ENCODE measurements around the gene NEIL1. TPM values are rescaled to one million over a fixed set of nuclear protein-coding genes. Genes with fewer than 3 reads are reported as not detected.
"Not testable (repeated sequence)": the region's sequence is repeated elsewhere in the genome, so short reads cannot be mapped to it uniquely, and the experiment has no call there.

Gene NEIL1
- total RNA-seq, 1 experiment from 2014 or later, result 9.5 TPM

DNA sequence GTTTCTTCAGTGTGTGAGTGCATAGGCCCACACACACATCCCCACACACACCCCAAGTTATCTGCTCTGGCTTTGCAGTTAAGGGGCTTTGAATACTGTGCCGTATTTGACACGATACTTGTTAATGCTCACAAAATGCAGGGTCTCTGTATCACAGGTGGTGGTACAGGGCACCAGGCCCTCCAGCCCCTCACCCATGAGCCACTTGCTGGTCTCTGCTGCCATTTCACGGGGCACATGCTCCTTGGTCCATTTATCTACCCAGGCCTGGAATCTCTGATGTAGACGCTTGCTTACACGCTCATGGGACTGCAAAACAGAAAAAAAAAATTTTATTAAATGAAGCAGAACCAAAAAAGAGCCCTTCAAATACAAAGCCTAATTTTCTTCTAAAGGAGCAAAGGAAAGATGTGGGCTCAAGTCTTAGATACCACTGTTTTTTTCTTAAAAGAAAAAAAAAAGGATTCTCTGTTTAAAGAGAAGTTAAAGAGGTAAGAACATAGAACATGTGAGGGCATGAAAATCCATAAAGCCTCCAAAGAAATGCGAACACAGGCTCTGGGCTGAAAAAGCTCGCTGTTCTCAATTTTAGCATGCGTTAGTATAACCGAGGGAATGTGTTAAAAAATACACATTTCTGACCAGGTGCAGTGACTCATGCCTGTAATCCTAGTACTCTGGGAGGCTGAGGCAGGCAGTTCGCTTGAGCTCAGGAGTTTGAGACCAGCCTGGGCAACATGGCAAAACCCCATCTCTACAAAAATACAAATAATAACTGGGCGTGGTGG is 25.3 kb downstream of the NEIL1 start:
- peaks cover 8% of the 10 kb centered on the region for H3K4me1 Mint-ChIP-seq (ENCODE audit: insufficient read depth, unreplicated experiment)
- no peak overlapping the region for H3K4me3 Mint-ChIP-seq (ENCODE audit: unreplicated experiment)
- H3K27ac Mint-ChIP-seq (ENCODE audit: low read depth, unreplicated experiment), result no peak overlapping the region
- H3K36me3 Mint-ChIP-seq (ENCODE audit: insufficient read depth, unreplicated experiment), result peaks cover 79% of the 10 kb centered on the region
- DNase-seq (ENCODE audit: unreplicated experiment), result no peak
- POLR2A ChIA-PET, result interaction anchor here (0.7 to 7.5 kb wide), 2 partner anchors 19 to 82 kb away, joined by 3 to 245 read pairs; partner anchors contain the start of gene SIN3A
- no peaks in the 10 kb centered on the region for H3K27me3 Mint-ChIP-seq (ENCODE audit: insufficient read depth, unreplicated experiment)
- intact Hi-C loops (cut with micrococcal nuclease), result no loop called here
- no peak for TF ChIP-seq CTCF (IDR thresholded peaks at IDR 0.05; ENCODE audit: unreplicated experiment)
- no peaks in the 10 kb centered on the region for H3K9me3 Mint-ChIP-seq (ENCODE audit: unreplicated experiment)
- CTCF ChIA-PET, result interaction anchor here (0.7 kb wide), 1 partner anchor 154 kb away, joined by 3 read pairs; no protein-coding TSS in a partner anchor
- BruUV-seq (replicated peaks), result no TSS peak

- no peaks in the 10 kb centered on the region for H3K9me3 Mint-ChIP-seq (ENCODE audit: unreplicated experiment)
- POLR2A ChIA-PET, result interaction anchor here (1.1 to 1.3 kb wide), 3 partner anchors 10 to 51 kb away, joined by 3 to 6 read pairs (median 3); partner anchors contain the start of gene MAN2C1
- no peak overlapping the region for H3K27ac Mint-ChIP-seq (ENCODE audit: low read depth, unreplicated experiment)
- intact Hi-C loops (cut with micrococcal nuclease), result no loop called here
- peaks cover 100% of the 10 kb centered on the region for H3K36me3 Mint-ChIP-seq (ENCODE audit: insufficient read depth, unreplicated experiment)
- BruUV-seq (replicated peaks), result no TSS peak
- TF ChIP-seq CTCF (IDR thresholded peaks at IDR 0.05; ENCODE audit: unreplicated experiment), result no peak
- DNase-seq (ENCODE audit: unreplicated experiment), result no peak
- no peak overlapping the region for H3K4me3 Mint-ChIP-seq (ENCODE audit: unreplicated experiment)
- H3K27me3 Mint-ChIP-seq (ENCODE audit: insufficient read depth, unreplicated experiment), result no peaks in the 10 kb centered on the region
- H3K4me1 Mint-ChIP-seq (ENCODE audit: insufficient read depth, unreplicated experiment), result no peaks in the 10 kb centered on the region
- CTCF ChIA-PET, result interaction anchor here (0.6 to 2.4 kb wide), 3 partner anchors 13 to 28 kb away, joined by 3 to 8 read pairs (median 4); partner anchors contain the start of gene MAN2C1
Measured at GRCh38 chr15:75380773-75381172, 33.9 kb downstream of the NEIL1 start.

DNA sequence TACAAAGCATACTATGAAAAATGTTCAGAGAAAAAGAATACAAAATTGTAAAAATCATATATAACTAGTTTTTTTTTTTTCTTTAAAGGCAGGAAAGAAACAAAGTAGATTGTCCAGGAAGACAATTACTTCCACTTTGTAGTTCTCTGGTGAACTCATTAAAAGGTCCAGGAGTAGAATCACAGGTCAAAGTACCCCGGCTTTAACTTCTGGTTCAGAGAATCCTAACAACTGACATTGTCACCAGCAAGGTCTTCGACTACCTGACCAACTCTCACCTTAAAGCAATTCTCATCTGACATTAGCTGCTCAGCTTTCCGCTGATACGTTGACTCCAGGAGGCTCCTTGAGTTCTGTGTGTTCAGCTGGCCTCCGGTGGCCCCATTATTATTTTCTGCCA is 37.1 kb downstream of the NEIL1 start:
- DNase-seq (ENCODE audit: unreplicated experiment); H3K4me3 Mint-ChIP-seq (ENCODE audit: unreplicated experiment); H3K27me3 Mint-ChIP-seq (ENCODE audit: insufficient read depth, unreplicated experiment); CTCF ChIA-PET; POLR2A ChIA-PET; H3K9me3 Mint-ChIP-seq (ENCODE audit: unreplicated experiment); intact Hi-C loops (cut with micrococcal nuclease); H3K4me1 Mint-ChIP-seq (ENCODE audit: insufficient read depth, unreplicated experiment); H3K27ac Mint-ChIP-seq (ENCODE audit: low read depth, unreplicated experiment); BruUV-seq (replicated peaks): not testable (repeated sequence)
- H3K36me3 Mint-ChIP-seq (ENCODE audit: insufficient read depth, unreplicated experiment), result peaks cover 100% of the 10 kb centered on the region

- ChIA-PET CTCF (interaction anchor here (1.1 to 1.6 kb wide), 3 partner anchors 12 to 64 kb away, joined by 3 to 4 read pairs (median 3); partner anchors contain the start of gene MAN2C1), POLR2A (no interaction called here)
Measured at GRCh38 chr15:75389791-75390382, 43.0 kb downstream of the NEIL1 start.

More at GRCh38 chr15:75389791-75390382, 43.0 kb downstream of the NEIL1 start:
- no peaks in the 10 kb centered on the region for H3K27me3 Mint-ChIP-seq (ENCODE audit: insufficient read depth, unreplicated experiment)
- no peaks in the 10 kb centered on the region for H3K9me3 Mint-ChIP-seq (ENCODE audit: unreplicated experiment)
- intact Hi-C loops (cut with micrococcal nuclease), result no loop called here
- TF ChIP-seq CTCF (IDR thresholded peaks at IDR 0.05; ENCODE audit: unreplicated experiment), result no peak
- no peak overlapping the region for H3K4me3 Mint-ChIP-seq (ENCODE audit: unreplicated experiment)
- BruUV-seq (replicated peaks), result no TSS peak
- DNase-seq (ENCODE audit: unreplicated experiment), result no peak
- H3K4me1 Mint-ChIP-seq (ENCODE audit: insufficient read depth, unreplicated experiment), result no peaks in the 10 kb centered on the region
- H3K27ac Mint-ChIP-seq (ENCODE audit: low read depth, unreplicated experiment), result no peak overlapping the region
- peaks cover 100% of the 10 kb centered on the region for H3K36me3 Mint-ChIP-seq (ENCODE audit: insufficient read depth, unreplicated experiment)

Measured in MCF 10A (cell line).